ENCODE measurements around the gene TBC1D24.

TBC1D24 gene

DNA sequence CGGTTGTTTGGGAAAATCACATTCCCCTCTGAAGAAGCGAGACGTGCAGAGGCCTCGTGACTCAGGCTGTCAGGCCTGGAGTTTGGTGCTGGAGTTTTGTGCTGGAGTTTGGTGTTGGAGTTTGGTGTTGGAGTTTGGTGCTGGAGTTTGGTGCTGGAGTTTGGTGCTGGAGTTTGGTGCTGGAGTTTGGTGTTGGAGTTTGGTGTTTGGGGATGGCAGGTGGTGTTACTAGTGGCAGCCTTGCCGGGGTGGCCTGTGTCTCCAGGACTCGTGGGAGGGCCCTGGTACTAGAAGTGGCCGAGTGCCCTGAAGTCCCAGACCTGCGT lies 12.6 kb downstream of the TBC1D24 start:
- H3K4me3 ChIP-seq (replicated peaks; ENCODE audit: low read depth, low read length), result no peak overlapping the region
- no peak for DNase-seq (ENCODE audit: extremely low read depth, low read depth)
- TF ChIP-seq, protein P1, sequence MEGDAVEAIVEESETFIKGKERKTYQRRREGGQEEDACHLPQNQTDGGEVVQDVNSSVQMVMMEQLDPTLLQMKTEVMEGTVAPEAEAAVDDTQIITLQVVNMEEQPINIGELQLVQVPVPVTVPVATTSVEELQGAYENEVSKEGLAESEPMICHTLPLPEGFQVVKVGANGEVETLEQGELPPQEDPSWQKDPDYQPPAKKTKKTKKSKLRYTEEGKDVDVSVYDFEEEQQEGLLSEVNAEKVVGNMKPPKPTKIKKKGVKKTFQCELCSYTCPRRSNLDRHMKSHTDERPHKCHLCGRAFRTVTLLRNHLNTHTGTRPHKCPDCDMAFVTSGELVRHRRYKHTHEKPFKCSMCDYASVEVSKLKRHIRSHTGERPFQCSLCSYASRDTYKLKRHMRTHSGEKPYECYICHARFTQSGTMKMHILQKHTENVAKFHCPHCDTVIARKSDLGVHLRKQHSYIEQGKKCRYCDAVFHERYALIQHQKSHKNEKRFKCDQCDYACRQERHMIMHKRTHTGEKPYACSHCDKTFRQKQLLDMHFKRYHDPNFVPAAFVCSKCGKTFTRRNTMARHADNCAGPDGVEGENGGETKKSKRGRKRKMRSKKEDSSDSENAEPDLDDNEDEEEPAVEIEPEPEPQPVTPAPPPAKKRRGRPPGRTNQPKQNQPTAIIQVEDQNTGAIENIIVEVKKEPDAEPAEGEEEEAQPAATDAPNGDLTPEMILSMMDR (IDR thresholded peaks at IDR 0.05; ENCODE audit: low read depth, low read length, missing control alignments), result no peak

DNA sequence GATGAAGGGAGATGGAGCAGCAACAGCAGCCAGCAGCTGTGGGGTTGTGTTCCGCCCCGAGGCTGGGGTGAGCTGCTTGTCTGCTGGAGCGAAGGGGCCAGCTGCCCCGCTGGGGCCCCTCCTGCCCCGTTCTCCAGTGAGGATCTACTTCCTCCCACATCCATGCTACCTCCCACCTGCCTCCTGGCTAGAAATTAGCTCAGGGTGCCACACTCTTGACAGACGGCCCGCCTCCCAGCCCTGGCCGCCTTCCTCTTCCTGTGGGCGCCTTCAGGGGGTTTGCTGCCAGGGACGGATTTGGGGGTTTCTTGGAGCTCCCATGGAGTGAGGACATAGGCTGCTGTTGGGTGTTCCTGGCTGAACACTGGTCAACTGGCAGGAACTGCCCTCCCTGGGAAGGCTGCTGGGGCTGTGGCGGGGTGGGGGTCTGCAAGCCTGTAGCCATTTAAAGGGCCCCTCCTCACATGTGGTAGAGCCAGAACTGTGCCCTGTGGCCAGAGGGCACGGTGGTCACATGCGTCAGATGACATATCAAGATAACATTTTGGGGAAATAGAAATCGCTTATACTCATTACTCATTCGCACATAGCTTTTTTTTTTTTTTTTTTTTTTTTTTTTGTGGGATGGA lies 13.1 kb downstream of the TBC1D24 start:
- no peak for DNase-seq (ENCODE audit: extremely low read depth, low read depth)
- no peak overlapping the region for H3K4me3 ChIP-seq (replicated peaks; ENCODE audit: low read depth, low read length)
- TF ChIP-seq, protein P1 (IDR thresholded peaks at IDR 0.05; ENCODE audit: low read depth, low read length, missing control alignments), result no peak

DNA sequence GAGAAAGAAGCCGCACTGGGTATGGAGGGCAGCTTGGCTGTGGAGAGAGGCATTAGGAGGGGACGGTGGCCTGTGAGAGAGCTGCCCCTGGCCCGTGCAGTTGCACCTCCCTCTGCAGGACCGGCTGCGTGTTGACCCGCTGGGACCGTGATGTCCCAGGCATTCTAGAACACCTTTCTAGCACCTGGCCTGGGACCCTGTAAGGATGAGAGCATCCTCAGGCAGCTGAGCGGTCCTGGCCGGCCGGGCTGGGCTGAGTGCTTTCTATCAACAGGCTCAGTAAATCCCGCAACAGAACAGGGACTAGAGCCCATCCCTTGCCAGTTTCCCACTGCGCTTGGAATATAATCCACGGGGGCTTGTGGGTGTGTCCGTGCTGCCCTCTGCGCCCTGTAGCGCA lies 14.7 kb downstream of the TBC1D24 start:
- TF ChIP-seq, protein P1 (IDR thresholded peaks at IDR 0.05; ENCODE audit: low read depth, low read length, missing control alignments), result no peak
- no peak for DNase-seq (ENCODE audit: extremely low read depth, low read depth)
- H3K4me3 ChIP-seq (replicated peaks; ENCODE audit: low read depth, low read length), result no peak overlapping the region

DNA sequence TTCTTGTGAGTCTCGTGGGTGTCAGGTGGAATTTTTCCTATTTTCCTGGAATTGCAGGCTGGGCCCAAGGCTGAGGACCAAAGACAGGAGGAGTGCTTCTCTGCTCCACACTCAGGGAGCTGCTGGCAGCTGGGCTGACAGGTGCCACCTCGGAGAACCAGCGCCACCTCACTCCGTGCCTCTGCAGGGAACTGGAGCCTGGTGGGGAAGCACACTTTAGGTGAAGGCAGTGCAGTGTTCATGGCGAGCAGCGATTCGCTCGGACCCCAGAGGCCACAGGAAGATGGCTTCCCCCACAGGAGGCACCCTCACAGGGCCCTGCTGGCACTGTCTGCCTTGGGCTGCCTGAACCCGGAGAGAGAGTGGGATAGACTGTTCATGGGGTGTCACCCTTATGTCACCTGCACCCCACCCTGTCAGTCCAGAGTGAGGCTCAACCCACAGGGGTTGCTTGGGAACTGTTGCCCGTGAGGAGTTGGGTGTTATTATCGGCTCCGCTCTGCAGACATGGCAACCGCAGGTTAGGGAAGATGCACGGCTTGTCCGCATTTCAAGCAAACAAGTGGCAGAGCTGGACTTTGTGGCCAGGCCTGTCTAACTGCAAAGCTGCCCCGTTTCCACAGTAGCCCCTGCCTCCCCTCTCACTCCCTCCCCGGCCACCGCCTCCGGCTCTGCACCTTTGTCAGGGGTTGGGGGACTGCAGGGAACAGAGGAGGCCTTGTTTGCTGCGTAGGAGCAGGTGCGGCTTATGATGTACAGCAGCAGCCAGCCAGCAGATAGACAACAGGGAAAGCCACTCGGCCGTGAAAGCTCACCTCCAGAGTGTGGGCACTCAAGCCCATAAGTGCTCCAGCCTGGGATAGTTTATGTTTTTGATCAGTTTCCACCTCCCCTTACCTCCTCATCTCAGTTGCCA lies 15.5 kb downstream of the TBC1D24 start:
- H3K4me3 ChIP-seq (replicated peaks; ENCODE audit: low read depth, low read length), result no peak overlapping the region
- DNase-seq (ENCODE audit: extremely low read depth, low read depth), result no peak
- TF ChIP-seq, protein P1 (IDR thresholded peaks at IDR 0.05; ENCODE audit: low read depth, low read length, missing control alignments), result no peak

DNA sequence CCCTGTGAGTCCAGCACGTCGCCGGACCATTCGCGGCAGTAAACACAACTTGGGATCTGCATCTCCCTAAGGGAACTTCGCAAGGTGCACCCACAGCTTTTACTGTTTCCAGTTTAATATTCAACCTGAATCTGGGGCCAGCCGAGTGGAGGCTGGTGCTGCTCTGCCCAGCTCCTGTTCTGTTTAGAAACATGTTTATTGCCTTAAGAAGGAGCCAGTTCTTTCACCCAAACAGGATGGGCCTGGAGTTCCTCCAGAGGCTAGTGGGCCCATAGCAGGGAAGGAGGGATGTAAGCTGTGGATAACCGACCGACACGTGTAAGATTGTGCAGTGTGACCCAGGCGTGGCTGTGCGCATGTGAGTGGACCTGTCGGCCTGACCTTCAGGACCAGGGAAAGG lies 17.4 kb downstream of the TBC1D24 start:
- TF ChIP-seq, protein P1 (IDR thresholded peaks at IDR 0.05; ENCODE audit: low read depth, low read length, missing control alignments), result no peak
- no peak for DNase-seq (ENCODE audit: extremely low read depth, low read depth)
- no peak overlapping the region for H3K4me3 ChIP-seq (replicated peaks; ENCODE audit: low read depth, low read length)

DNA sequence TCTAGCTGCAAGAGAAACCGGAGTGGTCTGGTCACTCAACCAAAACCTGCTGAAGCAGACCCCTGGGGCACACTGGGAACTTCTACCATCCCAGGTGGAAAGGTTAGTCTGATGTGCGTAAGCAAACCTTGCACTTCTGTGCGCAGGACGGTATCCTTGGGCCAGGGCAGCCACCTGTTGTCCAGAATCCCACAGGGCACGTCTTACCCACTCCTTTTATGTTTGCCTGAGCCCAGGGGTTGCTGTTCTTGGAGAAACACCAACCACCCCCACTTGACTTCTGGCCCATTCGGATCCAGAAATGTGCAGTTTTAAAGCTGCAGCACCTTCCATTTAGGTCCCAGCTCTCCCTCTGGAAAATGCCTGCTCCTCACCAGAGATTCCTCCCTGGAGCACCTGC lies 18.7 kb downstream of the TBC1D24 start:
- TF ChIP-seq, protein P1 (IDR thresholded peaks at IDR 0.05; ENCODE audit: low read depth, low read length, missing control alignments), result no peak
- no peak for DNase-seq (ENCODE audit: extremely low read depth, low read depth)
- no peak overlapping the region for H3K4me3 ChIP-seq (replicated peaks; ENCODE audit: low read depth, low read length)

All from HFF-Myc (cell line).